Stimulated activated naive CD8-positive, alpha-beta T cell treated with anti-CD3 and anti-CD28 coated beads, Interleukin-15, amount 100 ng/mL, for 72 hours (primary cell): ENCODE measurements around the gene HNRNPLL.
"Not testable (repeated sequence)": the region's sequence is repeated elsewhere in the genome, so short reads cannot be mapped to it uniquely, and the experiment has no call there.

ENCODE experiments used
- ATAC-seq: fragments of 150-1000 bp; cut with Tn5 transposase; 2 replicates; pipeline ENCODE4 v1.10.0; 2021; ENCODE audit warnings: mild to moderate bottlenecking, moderate library complexity
- DNase-seq, 2 donors: peaks; one replicate each; pipeline ENCODE4 v3.0.0; 2021 to 2022
- H3K27ac Mint-ChIP-seq, 2 donors: one replicate each; pipeline ENCODE4 v1.8.0; 2022; ENCODE audit warnings: mild to moderate bottlenecking in 2 of 2, mixed read lengths in 2 of 2, moderate library complexity in 2 of 2
- H3K27me3 Mint-ChIP-seq: one replicate; pipeline ENCODE4 v1.8.0; 2022; ENCODE audit warnings: mixed read lengths
- H3K4me1 Mint-ChIP-seq: one replicate; pipeline ENCODE4 v1.8.0; 2022; ENCODE audit warnings: mild to moderate bottlenecking, mixed read lengths
- H3K4me3 Mint-ChIP-seq, 2 donors: one replicate each; pipeline ENCODE4 v1.8.0; 2022; ENCODE audit warnings: mild to moderate bottlenecking in 2 of 2, mixed read lengths in 2 of 2, moderate library complexity in 1 of 2
- H3K9me3 Mint-ChIP-seq, 2 donors: one replicate each; pipeline ENCODE4 v1.8.0; 2022; ENCODE audit warnings: mixed read lengths in 2 of 2

HNRNPLL gene

GRCh38 chr2:38556006-38556801 is 46.5 kb downstream of the HNRNPLL start:
- Mint-ChIP-seq H3K9me3 (no peaks in the 10 kb centered on the region), H3K4me3 (no peak overlapping the region), H3K27me3 (no peaks in the 10 kb centered on the region), H3K27ac (no peak overlapping the region), H3K4me1 (peaks cover 17% of the 10 kb centered on the region)
- no peak for DNase-seq
- no peak for ATAC-seq

GRCh38 chr2:38554973-38555595 is 47.6 kb downstream of the HNRNPLL start:
- DNase-seq, result no peak
- no peak for ATAC-seq
- H3K27me3 Mint-ChIP-seq, result no peaks in the 10 kb centered on the region
- H3K4me3 Mint-ChIP-seq, result no peak overlapping the region
- H3K27ac Mint-ChIP-seq, result no peak overlapping the region
- H3K4me1 Mint-ChIP-seq, result peaks cover 19% of the 10 kb centered on the region
- no peaks in the 10 kb centered on the region for H3K9me3 Mint-ChIP-seq

- Mint-ChIP-seq H3K4me3 (no peak overlapping the region), H3K4me1 (peaks cover 27% of the 10 kb centered on the region), H3K9me3 (no peaks in the 10 kb centered on the region), H3K27me3 (no peaks in the 10 kb centered on the region), H3K27ac (no peak overlapping the region)
- no peak for DNase-seq
- ATAC-seq, result no peak
Measured at GRCh38 chr2:38553554-38553953, 49.2 kb downstream of the HNRNPLL start.

GRCh38 chr2:38552259-38552658 is 50.5 kb downstream of the HNRNPLL start:
- Mint-ChIP-seq H3K4me1 (peaks cover 27% of the 10 kb centered on the region), H3K27ac (no peak overlapping the region), H3K9me3 (no peaks in the 10 kb centered on the region), H3K27me3 (no peaks in the 10 kb centered on the region), H3K4me3 (no peak overlapping the region)
- ATAC-seq, result no peak
- no peak for DNase-seq

GRCh38 chr2:38551746-38552145 is 51.0 kb downstream of the HNRNPLL start:
- peaks cover 29% of the 10 kb centered on the region for H3K4me1 Mint-ChIP-seq
- H3K27me3 Mint-ChIP-seq, result peaks cover 4% of the 10 kb centered on the region
- no peak overlapping the region for H3K4me3 Mint-ChIP-seq
- no peaks in the 10 kb centered on the region for H3K9me3 Mint-ChIP-seq
- DNase-seq (no peak), ATAC-seq (no peak)
- H3K27ac Mint-ChIP-seq, result no peak overlapping the region

GRCh38 chr2:38551171-38551570 is 51.6 kb downstream of the HNRNPLL start:
- ATAC-seq, result no peak
- peaks cover 32% of the 10 kb centered on the region for H3K4me1 Mint-ChIP-seq

GRCh38 chr2:38549851-38550250 is 52.9 kb downstream of the HNRNPLL start:
- no peak for ATAC-seq
- no peak overlapping the region for H3K27ac Mint-ChIP-seq
- H3K4me3 Mint-ChIP-seq, result no peak overlapping the region
- H3K4me1 Mint-ChIP-seq, result peaks cover 32% of the 10 kb centered on the region
- peaks cover 8% of the 10 kb centered on the region for H3K27me3 Mint-ChIP-seq
- no peak for DNase-seq
- H3K9me3 Mint-ChIP-seq, result no peaks in the 10 kb centered on the region

More at GRCh38 chr2:38551171-38551570, 51.6 kb downstream of the HNRNPLL start:
- Mint-ChIP-seq H3K27ac (no peak overlapping the region), H3K4me3 (no peak overlapping the region), H3K27me3 (peaks cover 8% of the 10 kb centered on the region), H3K9me3 (no peaks in the 10 kb centered on the region)
- DNase-seq, result no peak

DNA sequence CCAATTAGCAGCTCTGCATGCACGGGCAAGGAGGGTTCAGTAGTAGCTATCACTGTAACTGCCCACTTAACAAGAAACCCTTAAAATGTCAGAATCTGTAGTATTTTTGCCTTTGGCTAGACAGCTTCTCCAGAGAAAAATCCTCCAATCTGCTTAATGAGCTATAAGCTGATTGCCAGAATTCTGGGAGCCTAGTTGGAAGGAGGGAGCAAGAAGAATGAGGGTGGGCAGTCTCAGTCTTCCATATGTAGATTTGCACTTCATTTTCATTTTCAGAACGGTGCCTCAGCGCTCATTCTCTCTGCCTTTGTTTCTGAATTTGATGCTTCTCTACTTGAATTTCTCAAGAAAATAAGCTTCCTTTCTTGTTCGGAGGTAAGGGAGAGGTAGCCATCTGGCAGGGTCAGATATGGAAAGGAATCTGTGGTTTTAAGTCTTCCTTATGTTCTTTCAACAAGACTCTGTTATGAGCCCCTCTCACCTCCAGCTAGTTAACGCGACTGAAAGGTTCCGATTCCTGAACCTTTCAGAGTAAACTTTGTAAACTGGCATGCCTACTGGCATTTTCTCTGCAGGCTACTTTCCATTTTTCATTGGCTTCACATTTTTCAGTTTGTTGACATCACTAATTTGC is 53.5 kb downstream of the HNRNPLL start:
- no peak for DNase-seq
- Mint-ChIP-seq H3K27me3 (peaks cover 8% of the 10 kb centered on the region), H3K4me3 (peak overlapping the region in 1 of 2 donors; percentile 18)

GRCh38 chr2:38547791-38548190 is 54.9 kb downstream of the HNRNPLL start:
- Mint-ChIP-seq H3K4me3 (no peak overlapping the region), H3K9me3 (no peaks in the 10 kb centered on the region), H3K4me1 (peaks cover 36% of the 10 kb centered on the region), H3K27ac (no peak overlapping the region), H3K27me3 (peaks cover 8% of the 10 kb centered on the region)
- ATAC-seq (no peak), DNase-seq (no peak)

More for the DNA sequence above, 53.5 kb downstream of the HNRNPLL start:
- H3K9me3 Mint-ChIP-seq, result no peaks in the 10 kb centered on the region
- peaks cover 32% of the 10 kb centered on the region for H3K4me1 Mint-ChIP-seq
- H3K27ac Mint-ChIP-seq, result no peak overlapping the region
- no peak for ATAC-seq

DNA sequence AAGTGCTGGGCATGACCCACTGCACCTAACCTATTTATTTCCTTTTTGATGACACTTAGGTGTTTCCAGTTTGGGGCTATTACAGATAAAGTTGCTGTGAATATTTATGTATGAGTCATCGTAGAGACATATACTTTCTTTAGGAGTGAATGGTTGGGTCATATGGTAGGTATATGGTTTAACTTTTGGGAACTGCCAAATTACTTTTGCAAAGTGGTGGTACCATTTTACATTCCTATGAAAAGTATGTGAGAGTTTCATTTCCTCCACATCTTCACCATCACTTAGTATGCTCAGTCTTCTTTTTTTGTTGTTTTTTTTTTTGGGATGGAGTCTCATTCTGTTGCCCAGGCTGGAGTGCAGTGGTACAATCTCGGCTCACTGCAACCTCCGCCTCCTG is 56.1 kb downstream of the HNRNPLL start:
- H3K4me1 Mint-ChIP-seq, result peaks cover 36% of the 10 kb centered on the region
- DNase-seq, result no peak
- no peak overlapping the region for H3K4me3 Mint-ChIP-seq
- ATAC-seq, result no peak
- peak overlapping the region in 1 of 2 donors; percentile 80 for H3K27ac Mint-ChIP-seq
- no peaks in the 10 kb centered on the region for H3K9me3 Mint-ChIP-seq
- peaks cover 8% of the 10 kb centered on the region for H3K27me3 Mint-ChIP-seq

DNA sequence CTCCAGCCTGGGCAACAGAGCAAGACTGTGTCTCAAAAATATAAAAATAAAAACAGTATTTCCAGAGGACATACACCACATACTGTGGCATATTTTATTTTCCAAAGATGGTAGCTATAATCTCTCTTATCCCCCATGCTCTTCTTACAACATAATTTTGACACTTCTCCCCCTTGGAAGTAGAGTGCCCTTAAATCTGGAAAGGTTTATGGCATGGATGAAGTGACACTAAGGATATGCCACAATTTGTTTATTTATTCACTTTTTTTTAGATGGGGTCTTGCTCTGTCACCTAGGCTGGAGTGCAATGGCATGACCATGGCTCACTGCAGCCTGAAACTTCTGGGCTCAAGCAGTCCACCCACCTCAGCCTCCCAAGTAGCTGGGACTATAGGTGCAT is 56.7 kb downstream of the HNRNPLL start:
- ATAC-seq, result no peak
- Mint-ChIP-seq H3K9me3 (no peaks in the 10 kb centered on the region), H3K4me1 (peaks cover 36% of the 10 kb centered on the region), H3K27ac (no peak overlapping the region), H3K4me3 (no peak overlapping the region), H3K27me3 (peaks cover 8% of the 10 kb centered on the region)
- no peak for DNase-seq

DNA sequence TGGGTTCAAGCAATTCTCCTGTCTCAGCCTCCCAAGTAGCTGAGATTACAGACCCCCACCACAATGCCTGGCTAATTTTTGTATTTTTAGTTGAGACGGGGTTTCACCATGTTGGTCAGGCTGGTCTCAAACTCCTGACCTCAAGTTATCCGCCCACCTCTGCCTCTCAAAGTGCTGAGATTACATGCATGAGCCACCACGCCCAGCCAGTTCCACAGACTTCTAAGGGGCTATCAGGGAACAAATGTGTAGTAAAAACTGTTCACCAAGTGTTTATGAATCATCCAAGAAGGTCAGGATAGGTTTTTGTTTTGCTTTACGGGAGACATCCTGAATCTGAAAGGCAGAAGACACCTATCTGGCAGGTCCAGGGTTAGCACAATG is 60.5 kb downstream of the HNRNPLL start:
- ATAC-seq, result peak; percentile 11
- DNase-seq, H3K9me3 Mint-ChIP-seq, H3K27ac Mint-ChIP-seq: not testable (repeated sequence)
- Mint-ChIP-seq H3K4me3 (peak overlapping the region in 1 of 2 donors; percentile 40), H3K27me3 (peaks cover 17% of the 10 kb centered on the region), H3K4me1 (peaks cover 28% of the 10 kb centered on the region)

GRCh38 chr2:38540580-38541286 is 62.0 kb downstream of the HNRNPLL start:
- peaks cover 12% of the 10 kb centered on the region for H3K27me3 Mint-ChIP-seq
- no peak overlapping the region for H3K4me3 Mint-ChIP-seq
- no peak for DNase-seq
- H3K9me3 Mint-ChIP-seq, result no peaks in the 10 kb centered on the region
- H3K4me1 Mint-ChIP-seq, result peaks cover 26% of the 10 kb centered on the region
- H3K27ac Mint-ChIP-seq, result no peak overlapping the region
- ATAC-seq, result no peak

DNA sequence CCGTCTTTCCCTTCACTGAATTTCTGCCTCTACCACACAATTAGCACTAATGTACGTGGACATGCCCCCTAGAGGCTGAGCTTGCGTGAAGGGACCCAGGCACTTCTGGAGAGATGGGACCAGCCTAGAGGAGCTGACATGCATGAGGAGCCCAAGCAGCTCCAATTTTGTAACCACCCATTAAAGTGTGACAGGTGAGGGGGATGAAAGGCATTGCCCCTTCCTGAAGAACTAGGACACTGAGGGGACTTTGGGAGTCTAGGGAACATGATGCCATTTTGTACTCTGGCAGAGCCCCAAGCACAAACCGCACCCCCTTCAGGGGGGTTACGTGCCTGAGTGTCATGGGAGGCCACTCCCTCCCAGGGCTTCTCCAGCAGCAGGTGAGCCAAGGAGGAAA is 63.6 kb downstream of the HNRNPLL start:
- no peak for DNase-seq
- Mint-ChIP-seq H3K27ac (no peak overlapping the region), H3K4me3 (no peak overlapping the region), H3K4me1 (peaks cover 31% of the 10 kb centered on the region), H3K27me3 (peaks cover 21% of the 10 kb centered on the region), H3K9me3 (no peaks in the 10 kb centered on the region)
- ATAC-seq, result no peak

GRCh38 chr2:38537937-38538525 is 64.7 kb downstream of the HNRNPLL start:
- ATAC-seq (no peak), DNase-seq (no peak)
- Mint-ChIP-seq H3K27me3 (peaks cover 31% of the 10 kb centered on the region), H3K4me1 (peaks cover 28% of the 10 kb centered on the region), H3K4me3 (no peak overlapping the region), H3K27ac (no peak overlapping the region), H3K9me3 (no peaks in the 10 kb centered on the region)
